ENCODE results near the gene CBX8. TPM values are rescaled to one million over a fixed set of nuclear protein-coding genes. Genes with fewer than 3 reads are reported as not detected.

CBX8 gene
- total RNA-seq, 1 donor from 2014 or later: 16.3 TPM

- Mint-ChIP-seq H3K36me3 (peaks cover 5% of the 10 kb centered on the region), H3K27ac (peak overlapping the region; percentile 71), H3K27me3 (ENCODE audit: low read depth) (peaks cover 37% of the 10 kb centered on the region), H3K4me1 (peaks cover 50% of the 10 kb centered on the region), H3K9me3 (no peaks in the 10 kb centered on the region), H3K4me3 (peak overlapping the region; percentile 59)
- no peak for TF ChIP-seq CTCF (IDR thresholded peaks at IDR 0.05; ENCODE audit: unreplicated experiment)
- DNase-seq (ENCODE audit: low spot score in 2 of 2, unreplicated experiment in 2 of 2): no peak
Observed at GRCh38 chr17:79833110-79833450, 36.2 kb upstream of the CBX8 start.

- DNase-seq (ENCODE audit: low spot score in 2 of 2, unreplicated experiment in 2 of 2): peak in 1 of 2 experiments; percentile 56
- H3K36me3 Mint-ChIP-seq: peaks cover 5% of the 10 kb centered on the region
- no peak for TF ChIP-seq CTCF (IDR thresholded peaks at IDR 0.05; ENCODE audit: unreplicated experiment)
- H3K27ac Mint-ChIP-seq: peak overlapping the region; percentile 71
- H3K9me3 Mint-ChIP-seq: no peaks in the 10 kb centered on the region
- peaks cover 37% of the 10 kb centered on the region for H3K27me3 Mint-ChIP-seq (ENCODE audit: low read depth)
- peaks cover 46% of the 10 kb centered on the region for H3K4me1 Mint-ChIP-seq
- H3K4me3 Mint-ChIP-seq: peak overlapping the region; percentile 59
Observed at GRCh38 chr17:79832218-79833109, 35.6 kb upstream of the CBX8 start.

- H3K4me1 Mint-ChIP-seq: peaks cover 42% of the 10 kb centered on the region
- H3K36me3 Mint-ChIP-seq: peaks cover 5% of the 10 kb centered on the region
- peaks cover 38% of the 10 kb centered on the region for H3K27me3 Mint-ChIP-seq (ENCODE audit: low read depth)
- peak overlapping the region; percentile 55 for H3K4me3 Mint-ChIP-seq
- no peak for TF ChIP-seq CTCF (IDR thresholded peaks at IDR 0.05; ENCODE audit: unreplicated experiment)
- no peak for DNase-seq (ENCODE audit: low spot score in 2 of 2, unreplicated experiment in 2 of 2)
- no peak overlapping the region for H3K27ac Mint-ChIP-seq
- H3K9me3 Mint-ChIP-seq: no peaks in the 10 kb centered on the region
Observed at GRCh38 chr17:79831265-79832217, 34.7 kb upstream of the CBX8 start.

- H3K4me3 Mint-ChIP-seq: no peak overlapping the region
- H3K27me3 Mint-ChIP-seq (ENCODE audit: low read depth): peaks cover 40% of the 10 kb centered on the region
Observed at GRCh38 chr17:79830763-79831264, 33.9 kb upstream of the CBX8 start.

More at GRCh38 chr17:79830763-79831264, 33.9 kb upstream of the CBX8 start:
- H3K36me3 Mint-ChIP-seq: peaks cover 5% of the 10 kb centered on the region
- peaks cover 46% of the 10 kb centered on the region for H3K4me1 Mint-ChIP-seq
- no peak overlapping the region for H3K27ac Mint-ChIP-seq
- no peak for TF ChIP-seq CTCF (IDR thresholded peaks at IDR 0.05; ENCODE audit: unreplicated experiment)
- no peaks in the 10 kb centered on the region for H3K9me3 Mint-ChIP-seq
- no peak for DNase-seq (ENCODE audit: low spot score in 2 of 2, unreplicated experiment in 2 of 2)

All from mesothelial cell of epicardium (in vitro differentiated cells).